ENCODE results near the gene ESRRA.

DNA sequence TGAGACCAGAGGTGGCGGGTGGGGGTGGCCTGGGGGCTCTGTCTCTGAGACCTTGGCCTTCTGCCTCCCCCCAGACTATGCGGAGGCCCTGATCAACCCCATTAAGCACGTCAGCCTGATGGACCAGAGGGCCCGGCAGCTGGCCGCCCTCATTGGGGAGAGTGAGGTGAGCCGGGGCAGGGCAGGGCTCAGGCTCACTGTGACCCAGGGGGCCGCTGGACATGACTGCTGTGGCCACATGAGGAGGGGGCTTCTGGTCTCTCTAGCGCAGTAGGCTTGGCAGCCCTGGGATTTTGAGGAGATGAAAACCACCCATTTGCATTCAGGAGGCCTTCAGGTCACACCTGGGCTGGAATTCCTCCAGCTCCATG is 41.4 kb upstream of the ESRRA start:
- no peak for TF ChIP-seq CTCF (IDR thresholded peaks at IDR 0.05)
- TF ChIP-seq POLR2A (IDR thresholded peaks at IDR 0.05), result no peak

All from suprapubic skin (tissue), 3 donors.